HG03139 (cell line): Measurements from ENCODE around the gene NKAPL.
A peak's percentile ranks its signal among the peaks of the same experiment; 100 is the strongest.

Experiments used
- ATAC-seq: cut with Tn5 transposase; IDR thresholded peaks from one replicate; pipeline ENCODE4 v1.9.1; 2021; ENCODE audit not compliant: unreplicated experiment

The NKAPL gene

GRCh38 chr6:28245206-28245941, 13.7 kb upstream of the NKAPL start:
- no peak for ATAC-seq

GRCh38 chr6:28248916-28249315, 10.2 kb upstream of the NKAPL start:
- no peak for ATAC-seq

- ATAC-seq, result no peak
Measured at GRCh38 chr6:28250747-28251146, 8.3 kb upstream of the NKAPL start.

GRCh38 chr6:28251661-28252008, 7.5 kb upstream of the NKAPL start:
- ATAC-seq, result no peak

GRCh38 chr6:28252009-28252975, 6.8 kb upstream of the NKAPL start, which contains the start of gene ZKSCAN4:
TSS of gene ZKSCAN4 (minus strand) at chr6:28252269. CDS start at chr6:28251980, 289 bp downstream.
- ATAC-seq, result no peak

GRCh38 chr6:28254121-28254519, 5.0 kb upstream of the NKAPL start:
- ATAC-seq, result no peak

GRCh38 chr6:28257042-28257441, 2.1 kb upstream of the NKAPL start:
- no peak for ATAC-seq

- ATAC-seq, result no peak
Measured at GRCh38 chr6:28263922-28264321, 4.8 kb downstream of the NKAPL start.

GRCh38 chr6:28264834-28265401, 5.8 kb downstream of the NKAPL start:
- ATAC-seq, result no peak

- no peak for ATAC-seq
Measured at GRCh38 chr6:28266563-28266961, 7.5 kb downstream of the NKAPL start.

- peak; percentile 78 for ATAC-seq
Measured at GRCh38 chr6:28266962-28267694, 8.0 kb downstream of the NKAPL start, which contains the start of gene ZSCAN26. TSS of gene ZSCAN26 (plus strand) at chr6:28267143. CDS start at chr6:28271920, 4,777 bp downstream.

GRCh38 chr6:28267695-28268059, 8.6 kb downstream of the NKAPL start:
- ATAC-seq, result no peak

- no peak for ATAC-seq
Measured at GRCh38 chr6:28269492-28269891, 10.4 kb downstream of the NKAPL start.

- ATAC-seq, result no peak
Measured at GRCh38 chr6:28274888-28275287, 15.8 kb downstream of the NKAPL start.

- no peak for ATAC-seq
Measured at GRCh38 chr6:28277746-28278145, 18.6 kb downstream of the NKAPL start.

- no peak for ATAC-seq
Measured at GRCh38 chr6:28280595-28281287, 21.6 kb downstream of the NKAPL start.

GRCh38 chr6:28281288-28282064, 22.4 kb downstream of the NKAPL start, which contains the start of gene PGBD1:
TSS of gene PGBD1 (plus strand) at chr6:28281572. CDS start at chr6:28283814, 2,242 bp downstream.
- ATAC-seq, result peak; percentile 63

- no peak for ATAC-seq
Measured at GRCh38 chr6:28282926-28283325, 23.8 kb downstream of the NKAPL start.

- ATAC-seq, result no peak
Measured at GRCh38 chr6:28291573-28291972, 32.5 kb downstream of the NKAPL start.
